HG02884 (cell line): ENCODE results near the gene SYNJ2.

Source experiments
- ATAC-seq: cut with Tn5 transposase; IDR thresholded peaks from one replicate; pipeline ENCODE4 v1.9.1; 2021; ENCODE audit warnings: mild to moderate bottlenecking, moderate library complexity; ENCODE audit not compliant: unreplicated experiment

SYNJ2 gene

DNA sequence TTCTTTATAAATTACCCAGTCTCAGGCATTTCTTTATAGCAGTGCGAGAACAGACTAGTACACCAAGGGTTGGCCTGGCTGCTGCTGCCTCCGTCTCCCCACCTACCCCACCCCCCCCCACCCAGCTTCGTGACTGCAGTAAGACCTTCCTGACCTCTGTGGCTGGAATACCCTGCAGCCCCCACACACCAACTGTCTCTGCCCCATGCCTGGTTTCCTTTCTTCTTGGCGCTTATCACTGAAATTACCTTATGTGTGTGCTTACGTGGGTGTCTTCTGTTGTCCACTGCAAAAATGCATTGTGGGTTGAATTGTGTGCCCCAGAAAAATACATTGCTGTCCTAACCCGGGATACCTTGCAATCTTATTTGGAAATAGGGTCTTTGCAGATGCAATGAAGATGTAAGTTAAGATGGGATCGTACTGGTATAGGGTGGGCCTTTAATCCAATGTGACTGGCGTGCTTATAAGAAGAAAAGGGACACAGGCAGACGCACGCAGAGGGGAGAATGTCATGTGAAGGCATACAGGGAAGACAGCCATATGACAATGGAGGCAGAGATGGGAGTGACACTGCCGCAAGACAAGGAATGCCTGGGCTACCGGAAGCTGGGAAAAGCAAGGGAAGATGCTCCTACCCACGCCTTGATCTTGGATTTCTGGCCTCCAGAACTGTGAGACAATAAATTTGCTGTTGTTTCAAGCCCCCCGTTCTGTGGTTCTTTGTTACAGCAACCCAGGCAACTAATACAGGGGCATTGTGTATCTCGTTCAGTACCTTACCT is 15.4 kb downstream of the SYNJ2 start:
- no peak for ATAC-seq

DNA sequence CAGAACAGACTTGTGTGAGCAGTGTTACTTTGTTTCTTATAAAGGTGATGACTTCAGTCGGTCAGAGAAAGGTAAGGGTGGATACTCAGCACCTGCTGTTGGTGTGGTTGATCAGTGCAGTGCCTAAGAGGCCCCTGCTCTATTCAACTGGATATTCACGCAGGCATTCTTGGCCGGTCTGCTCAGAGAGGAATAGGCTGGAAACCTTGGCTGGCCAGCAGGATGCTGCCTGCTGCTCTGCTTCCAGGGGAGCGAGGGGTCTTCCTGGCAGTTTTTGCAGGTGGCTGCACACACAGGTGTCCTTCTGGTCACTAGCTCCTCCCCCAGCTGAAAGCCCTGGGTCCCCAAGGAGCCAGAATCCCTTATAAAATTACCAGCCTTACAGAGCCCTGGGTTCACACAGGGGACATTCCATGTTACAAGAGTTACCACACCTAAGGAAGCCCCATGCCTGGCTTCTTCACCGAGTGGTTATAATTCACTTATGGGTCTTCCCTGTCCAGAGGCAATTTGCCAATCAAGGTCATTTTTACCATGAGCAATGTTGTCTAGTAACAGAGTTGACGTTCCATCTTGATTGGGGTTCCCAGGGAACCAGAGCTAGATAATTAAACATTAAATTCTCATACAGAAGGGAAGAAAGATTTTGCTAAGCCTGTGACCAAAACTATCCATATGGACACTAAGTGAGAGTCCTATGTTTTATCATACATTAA is 16.4 kb downstream of the SYNJ2 start:
- ATAC-seq = no peak

DNA sequence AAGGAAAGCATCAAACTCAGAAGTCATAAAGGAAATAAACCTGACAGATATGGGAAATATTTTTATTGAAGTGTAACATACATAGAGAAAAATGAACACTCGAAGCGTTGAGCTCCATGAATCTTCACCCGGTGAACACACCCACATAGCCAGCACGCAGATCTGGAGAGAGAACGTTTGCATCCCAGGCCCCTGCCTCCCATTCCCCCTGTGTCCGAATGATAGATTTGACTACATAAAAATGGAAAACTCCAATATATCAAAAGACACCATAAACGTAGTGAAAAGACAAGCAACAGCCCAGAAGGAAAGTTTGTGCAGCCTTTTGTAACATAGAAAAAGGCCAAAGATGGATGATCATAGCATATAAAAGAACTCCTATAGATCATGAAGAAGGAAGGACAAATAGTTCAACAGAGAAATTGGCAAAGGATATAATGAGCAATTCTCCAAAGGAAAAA is 17.1 kb downstream of the SYNJ2 start:
- ATAC-seq = no peak

DNA sequence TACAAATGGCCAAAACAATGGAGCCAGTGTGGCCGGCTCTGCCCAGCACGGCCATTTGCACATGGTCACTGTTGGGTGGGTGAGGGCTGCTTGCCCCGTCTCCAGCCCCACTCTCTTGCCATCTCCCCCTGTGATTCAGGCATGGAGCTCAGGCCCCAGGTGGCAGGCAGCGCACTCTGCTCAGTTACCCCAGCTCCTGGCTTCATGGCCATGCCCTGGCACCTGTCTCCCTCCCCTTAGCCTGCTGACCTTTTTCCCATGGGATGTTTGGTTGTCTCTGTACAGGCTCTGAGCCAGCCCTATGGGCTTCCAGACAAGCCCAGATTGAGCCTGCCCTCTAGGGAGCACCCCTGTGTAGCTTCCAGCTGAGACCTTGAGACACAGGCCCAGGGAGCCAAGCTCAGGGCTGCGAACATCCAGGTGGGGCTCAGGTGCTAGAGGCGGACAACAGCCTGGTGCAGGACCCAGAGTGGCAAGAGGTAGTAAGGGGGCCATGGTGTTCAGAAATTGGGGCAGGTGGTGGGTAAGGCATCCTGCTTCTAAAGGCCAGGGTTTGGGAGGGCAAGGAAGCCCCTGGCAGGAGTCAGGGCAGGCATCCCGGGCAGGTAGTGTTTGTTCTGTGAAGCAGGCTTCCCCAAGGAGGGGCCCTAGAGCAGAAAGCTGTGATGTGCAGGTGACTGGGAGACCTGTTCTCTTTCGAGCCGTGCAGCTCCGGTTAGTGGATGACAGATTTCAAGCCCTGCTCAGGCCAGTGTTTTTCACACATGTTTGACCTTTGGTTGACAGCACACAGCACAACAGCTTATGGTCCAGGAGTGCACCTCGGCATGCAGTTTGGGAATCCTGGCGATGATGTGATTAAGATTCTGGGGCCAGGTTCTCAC is 17.7 kb downstream of the SYNJ2 start:
- no peak for ATAC-seq

DNA sequence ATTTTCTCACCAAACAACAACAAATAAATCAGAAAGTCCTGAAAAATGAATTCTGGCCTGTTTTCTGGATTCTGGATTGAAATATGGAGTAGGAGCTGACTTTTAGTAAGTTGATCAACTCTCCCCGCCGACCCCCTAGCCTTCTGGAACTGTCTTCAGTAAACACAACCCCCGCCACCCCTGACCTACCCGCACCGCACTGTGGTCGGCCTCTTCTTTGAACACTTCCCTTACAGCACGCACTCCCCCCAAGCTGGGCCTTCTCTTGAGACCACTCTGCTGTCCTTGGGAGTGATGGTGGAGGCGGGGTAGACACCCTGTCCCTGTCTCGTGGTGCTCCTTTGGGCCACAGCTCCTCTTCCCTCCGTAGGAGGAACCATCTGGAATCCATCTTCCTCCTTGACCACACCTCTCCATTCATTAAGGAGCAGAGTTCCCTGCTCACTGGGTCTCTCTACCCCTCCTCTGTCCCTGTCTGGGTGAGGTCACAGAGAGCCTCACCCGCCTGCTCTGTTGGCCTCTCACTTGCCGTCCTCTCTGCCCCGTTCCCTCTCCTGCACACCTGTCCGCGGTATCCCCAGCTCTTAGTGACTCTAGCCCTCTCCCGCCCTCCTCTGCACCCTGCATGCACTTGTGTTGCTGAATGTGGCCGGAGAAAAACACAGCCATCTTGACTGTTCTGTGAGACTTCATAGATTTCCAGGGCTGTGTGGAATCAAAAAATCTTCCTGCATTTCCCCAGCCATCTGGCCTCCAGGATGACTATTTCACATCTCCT is 19.1 kb downstream of the SYNJ2 start:
- ATAC-seq = no peak

DNA sequence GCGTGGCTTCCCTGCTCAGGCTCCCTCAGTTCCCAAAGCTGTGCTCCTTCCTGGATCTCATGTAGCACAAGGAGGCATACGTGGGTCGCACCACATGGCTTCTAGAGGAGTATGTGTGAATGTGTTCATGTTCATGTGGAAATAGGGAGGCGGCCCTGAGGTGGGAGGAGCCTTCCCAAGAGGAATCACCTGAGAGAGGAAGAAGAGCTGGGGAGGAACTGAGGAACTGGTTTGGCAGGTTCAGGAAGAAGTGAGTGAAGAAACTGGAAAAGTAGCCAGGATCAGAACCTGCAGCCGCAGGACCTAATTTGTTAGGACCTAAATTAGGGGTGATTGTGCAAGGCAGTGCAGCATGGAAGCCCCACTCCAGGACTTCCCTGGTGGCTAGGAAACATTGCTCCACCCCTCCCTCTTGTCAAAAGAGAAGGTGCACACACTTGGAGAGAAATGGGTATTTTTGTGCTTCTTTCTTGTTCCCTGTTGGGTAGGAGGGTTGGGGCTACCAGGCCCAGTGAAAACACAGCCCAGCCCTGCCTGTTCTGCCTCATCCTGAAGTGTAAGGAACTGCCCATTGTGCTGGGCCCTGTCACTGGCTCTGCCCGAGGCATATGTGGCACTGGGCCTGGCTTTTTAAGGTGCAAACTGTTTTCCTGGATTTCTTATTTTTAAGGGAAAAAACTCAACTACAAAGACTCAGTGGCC is 20.7 kb downstream of the SYNJ2 start:
- no peak for ATAC-seq

DNA sequence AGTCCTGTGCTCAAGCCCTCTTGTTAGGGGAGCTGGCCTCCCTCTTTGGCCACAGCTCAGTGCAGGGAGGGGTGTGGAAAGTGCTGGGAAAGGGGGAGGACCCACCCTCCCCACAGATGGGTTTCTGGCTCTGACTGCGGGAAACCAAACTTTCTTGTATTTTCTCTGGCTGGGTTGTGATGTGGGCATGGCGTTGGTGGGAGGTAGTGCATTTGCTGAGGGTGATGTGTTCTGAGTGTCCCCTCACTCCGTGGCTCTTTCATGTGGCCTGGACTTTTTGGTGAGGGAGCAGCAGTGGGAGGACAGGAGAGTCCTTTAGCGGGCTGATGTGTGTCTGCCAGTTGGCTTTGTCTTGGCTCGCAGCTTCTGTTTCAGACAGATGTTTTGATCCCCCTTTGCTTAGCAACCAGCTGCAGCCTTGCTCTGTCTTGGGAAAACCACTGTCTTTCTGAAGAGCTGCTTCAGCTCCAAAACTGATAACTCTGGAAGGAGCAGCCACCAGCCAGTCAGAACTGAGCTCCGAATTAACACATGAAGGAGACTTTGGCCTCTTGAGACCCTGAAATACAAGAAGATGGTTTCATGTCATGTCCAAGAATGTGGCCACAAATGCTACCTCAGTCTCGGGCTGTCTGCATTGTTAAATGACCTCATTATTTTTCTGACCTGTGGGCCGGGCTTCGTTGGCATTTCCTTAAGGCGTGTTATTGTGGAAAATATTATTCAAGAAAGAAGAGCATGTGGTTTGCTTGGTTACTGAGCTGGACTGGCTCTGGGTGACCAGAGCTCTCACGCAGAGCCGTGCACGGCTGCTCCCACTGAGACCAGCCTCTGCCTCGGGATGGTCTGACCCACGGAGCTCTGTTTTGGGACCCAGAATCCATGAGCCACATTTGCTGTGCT is 21.5 kb downstream of the SYNJ2 start:
- ATAC-seq = no peak

DNA sequence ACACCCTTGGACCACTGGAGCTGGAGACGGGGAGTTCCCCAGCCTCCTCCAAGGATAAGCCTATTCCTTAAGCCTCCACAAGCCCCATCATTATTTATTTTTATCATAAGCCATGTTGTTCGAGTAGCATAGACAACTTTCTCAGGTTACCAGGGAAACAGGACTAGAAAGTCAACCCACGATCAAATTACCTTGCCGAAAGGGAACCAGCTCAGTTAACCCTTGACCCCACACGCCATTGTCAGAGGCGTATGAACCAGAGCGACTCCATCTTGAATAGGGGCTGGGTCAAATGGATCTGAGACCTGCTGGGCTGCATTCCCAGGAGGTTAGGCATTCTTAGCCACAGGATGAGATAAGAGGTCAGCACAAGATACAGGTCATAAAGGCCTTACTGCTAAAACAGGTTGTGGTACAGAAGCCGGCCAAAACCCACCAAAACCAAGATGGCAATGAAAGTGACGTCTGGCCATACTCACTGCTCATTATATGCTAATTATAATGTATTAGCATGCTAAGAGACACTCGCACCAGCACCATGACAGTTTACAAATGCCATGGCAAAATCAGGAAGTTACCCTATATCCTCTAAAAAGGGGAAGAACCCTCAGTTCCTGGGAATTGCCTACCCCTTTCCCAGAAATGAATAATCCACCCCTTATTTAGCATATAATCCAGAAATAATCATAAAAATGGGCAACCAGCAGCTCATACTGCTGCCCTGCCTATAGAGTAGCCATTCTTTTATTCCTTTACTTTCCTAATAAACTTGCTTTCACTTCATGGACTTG is 22.4 kb downstream of the SYNJ2 start:
- ATAC-seq = no peak

DNA sequence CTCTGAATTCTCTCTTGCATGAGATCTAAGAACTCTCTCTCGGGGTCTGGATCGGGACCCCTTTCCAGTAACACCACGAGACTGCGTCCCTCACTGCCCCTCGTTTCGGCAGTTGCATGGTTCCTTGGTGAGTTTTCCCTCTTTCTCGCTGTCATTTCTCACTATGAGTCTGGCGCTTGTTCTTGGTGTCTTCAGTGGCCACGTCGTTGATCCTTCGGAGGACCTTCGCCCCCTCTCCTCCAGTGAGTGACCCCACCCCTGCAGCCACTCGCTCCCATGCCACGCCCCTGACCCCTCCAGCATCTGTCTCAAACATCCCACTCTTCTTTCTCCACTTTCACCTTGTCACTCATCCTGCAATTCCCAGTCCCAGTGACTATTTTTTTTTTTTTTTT is 23.0 kb downstream of the SYNJ2 start:
- no peak for ATAC-seq

DNA sequence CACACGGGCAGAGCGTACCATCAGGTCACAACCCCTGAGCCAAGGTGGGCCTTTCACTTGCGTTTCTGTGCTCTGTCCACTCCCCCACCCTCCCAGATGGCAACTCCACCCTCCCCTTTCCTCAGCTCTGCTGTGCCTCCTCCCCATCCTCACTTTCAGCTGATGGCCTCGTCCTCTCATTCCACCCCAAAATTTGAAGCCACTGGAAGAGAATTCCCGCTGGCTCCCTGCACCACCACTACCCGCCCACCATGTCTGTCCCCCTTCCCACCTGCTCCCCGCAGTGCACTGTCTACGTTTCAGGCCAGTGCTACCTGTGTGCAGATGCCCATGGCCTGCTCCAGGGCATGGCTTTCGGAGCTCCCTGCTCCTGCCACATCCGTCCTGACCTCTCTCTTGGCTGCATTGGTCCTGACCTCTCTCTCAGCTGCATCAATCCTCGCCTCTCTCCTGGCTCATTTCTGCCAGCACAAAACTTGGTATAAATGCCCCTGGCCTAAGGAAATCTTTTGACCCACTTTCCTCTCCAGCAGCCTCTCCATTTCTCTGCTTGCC is 24.0 kb downstream of the SYNJ2 start:
- no peak for ATAC-seq

DNA sequence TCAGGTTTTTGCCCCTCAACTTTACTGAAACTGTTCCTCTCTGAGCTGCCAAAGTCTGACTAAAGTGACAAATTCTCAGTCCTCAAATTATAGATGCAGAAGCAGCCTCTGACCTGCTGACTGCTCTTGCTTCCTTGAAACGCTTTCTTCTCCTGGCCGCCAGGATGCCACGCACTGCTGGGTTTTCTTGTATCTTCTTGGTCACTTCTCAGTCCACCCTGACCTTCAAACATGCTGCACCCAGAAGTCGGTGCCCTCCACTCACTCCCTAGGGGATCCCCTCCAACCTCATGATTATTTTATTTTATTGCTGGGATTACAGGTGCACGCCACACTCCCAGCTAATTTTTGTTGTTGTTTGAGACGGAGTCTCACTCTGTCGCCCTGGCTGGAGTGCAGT is 24.7 kb downstream of the SYNJ2 start:
- no peak for ATAC-seq

DNA sequence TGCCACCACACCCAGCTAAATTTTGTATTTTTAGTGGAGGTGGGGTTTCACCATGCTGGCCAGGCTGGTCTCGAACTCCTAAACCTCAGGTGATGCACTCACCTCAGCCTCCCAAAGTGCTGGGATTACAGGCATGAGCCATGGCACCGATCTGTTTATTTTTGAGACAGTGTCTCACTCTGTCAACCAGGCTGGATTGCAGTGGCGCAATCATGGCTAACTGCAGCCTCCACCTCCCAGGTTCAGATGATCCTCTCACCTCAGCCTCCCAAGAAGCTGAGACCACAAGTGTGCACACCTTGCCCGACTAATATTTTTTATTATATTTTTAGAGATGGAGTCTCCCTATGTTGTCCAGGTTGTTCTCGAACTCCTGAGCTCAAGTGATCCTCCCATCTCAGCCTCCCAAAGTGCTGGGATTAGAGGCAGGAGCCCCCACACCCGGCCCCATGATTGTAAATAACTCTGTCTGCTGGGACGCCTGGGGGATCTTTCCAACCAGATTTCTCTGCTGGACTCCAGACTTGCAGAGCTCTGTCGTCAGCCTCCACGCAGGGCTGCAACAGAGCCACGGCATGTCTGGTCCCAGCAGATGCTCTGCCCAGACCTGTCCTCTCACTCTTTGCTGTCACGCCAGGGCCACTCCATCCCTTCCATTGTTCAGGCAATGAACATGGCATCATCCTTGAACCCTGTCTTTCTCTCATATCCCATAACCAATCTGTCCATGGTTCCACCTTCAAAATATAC is 25.3 kb downstream of the SYNJ2 start:
- no peak for ATAC-seq

DNA sequence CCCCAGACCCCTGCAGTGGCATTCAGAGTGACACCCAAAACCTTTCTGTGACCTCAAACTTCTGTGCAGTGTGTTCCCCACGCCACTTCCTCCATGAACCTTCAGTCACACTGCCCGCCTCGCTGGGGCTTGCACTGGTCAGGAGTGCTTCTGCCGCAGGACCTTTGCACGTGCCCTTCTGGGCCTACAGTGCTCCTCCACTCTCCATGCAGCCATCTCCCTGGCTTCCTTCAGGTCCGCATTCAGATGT is 27.1 kb downstream of the SYNJ2 start:
- ATAC-seq = no peak

DNA sequence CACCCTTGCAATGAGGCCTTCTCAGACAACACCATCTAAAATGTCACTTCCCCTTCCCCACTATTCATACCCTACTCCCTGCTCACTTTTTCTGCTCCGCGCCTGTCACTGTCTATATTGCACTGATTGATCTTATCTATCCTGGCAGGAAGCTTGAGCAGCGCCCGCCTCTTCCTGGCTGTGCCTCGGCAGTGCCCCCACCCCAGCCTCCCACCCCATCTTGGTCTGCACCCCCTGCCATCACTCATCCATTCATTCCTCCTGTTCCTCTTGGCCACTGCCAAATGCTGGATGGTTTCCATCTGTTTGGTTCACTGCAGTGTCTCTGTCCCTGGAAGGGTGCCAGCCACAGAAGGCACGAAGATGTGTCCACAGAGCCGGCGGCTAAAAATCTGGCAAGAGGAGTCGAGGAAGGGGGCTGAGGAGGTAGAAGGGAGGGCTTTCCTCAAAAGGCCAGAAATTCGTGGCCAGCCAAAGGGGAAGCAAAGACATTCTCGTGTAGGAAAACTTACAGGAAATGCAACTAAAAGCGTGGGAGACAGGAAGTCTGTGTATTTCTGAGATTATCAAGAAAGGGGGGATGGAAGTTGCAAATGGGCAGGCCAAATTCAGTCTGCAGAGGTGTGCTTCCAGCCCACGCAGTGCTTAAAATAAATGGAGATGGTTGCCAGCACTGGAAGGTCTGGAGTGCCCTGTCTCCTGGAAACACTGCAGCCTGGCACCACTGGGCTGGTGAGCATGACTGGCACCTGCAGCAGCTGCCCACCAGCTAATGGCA is 27.6 kb downstream of the SYNJ2 start:
- peak; percentile 49 for ATAC-seq

DNA sequence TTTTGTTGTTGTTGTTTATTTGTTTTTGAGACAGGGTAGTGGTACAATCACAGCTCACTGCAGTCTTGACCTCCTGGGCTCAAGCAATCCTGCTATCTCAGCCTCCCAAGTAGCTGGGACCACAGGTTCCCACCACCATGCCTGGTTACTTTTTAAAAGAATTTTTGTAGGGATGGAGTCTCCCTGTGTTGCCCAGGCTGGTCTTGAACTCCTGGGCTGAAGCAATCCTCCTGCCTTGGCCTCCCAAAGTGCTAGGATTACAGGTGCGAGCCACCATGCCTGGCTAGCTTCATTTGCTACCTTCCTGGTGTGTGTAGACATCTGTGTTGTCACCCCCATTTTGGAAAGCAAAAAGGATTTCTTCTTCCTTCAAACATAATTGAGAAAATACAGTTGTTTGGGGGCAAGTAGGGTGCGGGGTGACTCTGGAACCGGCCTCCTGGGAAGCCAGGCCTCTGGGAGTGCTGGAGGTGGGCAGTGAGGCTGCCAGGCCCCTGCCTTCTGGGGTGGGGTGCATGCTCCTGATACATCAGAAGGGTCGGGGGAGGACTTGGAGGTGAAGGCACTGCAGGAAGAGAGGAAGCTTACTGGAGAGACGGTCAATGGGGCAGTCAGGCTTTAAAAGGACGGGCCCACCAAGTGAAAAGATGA is 28.4 kb downstream of the SYNJ2 start:
- ATAC-seq = no peak
